Activated CD4-positive, alpha-beta memory T cell treated with anti-CD3 and anti-CD28 coated beads for 36 hours (primary cell): Measurements from ENCODE around the gene MCF2L. TPM values are rescaled to one million over a fixed set of nuclear protein-coding genes. Genes with fewer than 3 reads are reported as not detected.

Experiments used
- CTCF ChIA-PET: fragments of 350-600 bp; sonication (Branson Sonifier 250); formaldehyde crosslinking; loops from one replicate; lab custom pipeline; 2021; ENCODE audit warnings: antibody characterized with exemption, inconsistent platforms; lab: Charles Lee
- POLR2A ChIA-PET: fragments of 350-600 bp; sonication (Branson Sonifier 250); formaldehyde crosslinking; loops from one replicate; lab custom pipeline; 2021; ENCODE audit warnings: antibody characterized with exemption; lab: Charles Lee
- DNase-seq: peaks from one replicate; pipeline ENCODE4 v3.0.0-alpha.2; 2020
- H3K27ac Mint-ChIP-seq: one replicate; pipeline ENCODE4 v1.8.0; 2021; ENCODE audit warnings: mixed read lengths
- H3K27me3 Mint-ChIP-seq: one replicate; pipeline ENCODE4 v1.8.0; 2021; ENCODE audit warnings: mixed read lengths
- H3K36me3 Mint-ChIP-seq: one replicate; pipeline ENCODE4 v1.8.0; 2021; ENCODE audit warnings: mixed read lengths
- H3K4me1 Mint-ChIP-seq: one replicate; pipeline ENCODE4 v1.8.0; 2021; ENCODE audit warnings: low read depth, mixed read lengths
- H3K4me3 Mint-ChIP-seq: one replicate; pipeline ENCODE4 v1.8.0; 2021; ENCODE audit warnings: mild to moderate bottlenecking, mixed read lengths
- H3K9me3 Mint-ChIP-seq: one replicate; pipeline ENCODE4 v1.8.0; 2021; ENCODE audit warnings: mixed read lengths
- intact Hi-C: fragments of 100-400 bp; cut with micrococcal nuclease; formaldehyde crosslinking; loops from one replicate; pipeline ENCODE4 v1.15.1; 2023
- total RNA-seq, 2 experiments: library from RNA; stranded (reverse); gene quantifications; one replicate each; pipeline ENCODE4 v1.2.3, GENCODE V29; 2021

MCF2L gene
- total RNA-seq, 2 experiments from 2014 or later: 7.1 to 8.0 TPM

- CTCF ChIA-PET: no interaction called here
- peaks cover under 1% of the 10 kb centered on the region for H3K27me3 Mint-ChIP-seq
Observed at GRCh38 chr13:113010510-113010865, 41.5 kb downstream of the MCF2L start.

GRCh38 chr13:113013303-113013702 lies 44.3 kb downstream of the MCF2L start:
- POLR2A ChIA-PET: no interaction called here
- Mint-ChIP-seq H3K36me3 (peaks cover 2% of the 10 kb centered on the region), H3K9me3 (peaks cover 3% of the 10 kb centered on the region), H3K4me1 (no peaks in the 10 kb centered on the region), H3K27ac (no peak overlapping the region), H3K4me3 (no peak overlapping the region), H3K27me3 (no peaks in the 10 kb centered on the region)
- intact Hi-C loops: no loop called here
- CTCF ChIA-PET: no interaction called here
- DNase-seq: no peak

More at GRCh38 chr13:113010510-113010865, 41.5 kb downstream of the MCF2L start:
- H3K4me3 Mint-ChIP-seq: no peak overlapping the region
- no peak overlapping the region for H3K27ac Mint-ChIP-seq
- intact Hi-C loops: no loop called here
- DNase-seq: no peak
- peaks cover 2% of the 10 kb centered on the region for H3K4me1 Mint-ChIP-seq
- peaks cover 1% of the 10 kb centered on the region for H3K36me3 Mint-ChIP-seq
- peaks cover 4% of the 10 kb centered on the region for H3K9me3 Mint-ChIP-seq
- POLR2A ChIA-PET: no interaction called here

- Mint-ChIP-seq H3K4me3 (no peak overlapping the region), H3K4me1 (no peaks in the 10 kb centered on the region), H3K9me3 (peaks cover 3% of the 10 kb centered on the region), H3K27ac (no peak overlapping the region), H3K27me3 (no peaks in the 10 kb centered on the region), H3K36me3 (peaks cover 2% of the 10 kb centered on the region)
- intact Hi-C loops: no loop called here
- no peak for DNase-seq
- ChIA-PET CTCF (no interaction called here), POLR2A (no interaction called here)
Observed at GRCh38 chr13:113013878-113014751, 45.1 kb downstream of the MCF2L start.

- Mint-ChIP-seq H3K4me3 (no peak overlapping the region), H3K27me3 (no peaks in the 10 kb centered on the region), H3K27ac (no peak overlapping the region), H3K36me3 (peaks cover 2% of the 10 kb centered on the region), H3K4me1 (no peaks in the 10 kb centered on the region), H3K9me3 (peaks cover 3% of the 10 kb centered on the region)
- CTCF ChIA-PET: no interaction called here
- intact Hi-C loops: no loop called here
- no peak for DNase-seq
- POLR2A ChIA-PET: no interaction called here
Observed at GRCh38 chr13:113014752-113015745, 46.0 kb downstream of the MCF2L start.

- Mint-ChIP-seq H3K4me3 (no peak overlapping the region), H3K4me1 (no peaks in the 10 kb centered on the region), H3K27me3 (no peaks in the 10 kb centered on the region), H3K27ac (no peak overlapping the region), H3K9me3 (peaks cover 3% of the 10 kb centered on the region), H3K36me3 (peaks cover 2% of the 10 kb centered on the region)
- ChIA-PET CTCF (no interaction called here), POLR2A (no interaction called here)
- intact Hi-C loops: no loop called here
- no peak for DNase-seq
Observed at GRCh38 chr13:113015826-113016525, 47.0 kb downstream of the MCF2L start.

GRCh38 chr13:113016526-113017295 lies 47.7 kb downstream of the MCF2L start:
- Mint-ChIP-seq H3K27me3 (no peaks in the 10 kb centered on the region), H3K36me3 (peaks cover 2% of the 10 kb centered on the region), H3K4me1 (no peaks in the 10 kb centered on the region), H3K27ac (no peak overlapping the region), H3K4me3 (no peak overlapping the region), H3K9me3 (no peaks in the 10 kb centered on the region)
- DNase-seq: no peak
- ChIA-PET POLR2A (no interaction called here), CTCF (no interaction called here)
- intact Hi-C loops: no loop called here

- H3K27ac Mint-ChIP-seq: no peak overlapping the region
- CTCF ChIA-PET: interaction anchor here (2.0 kb wide), 1 partner anchor 11 kb away, joined by 8 read pairs; no protein-coding TSS in a partner anchor
Observed at GRCh38 chr13:113017506-113018215, 48.6 kb downstream of the MCF2L start.

GRCh38 chr13:113018676-113019465 lies 49.9 kb downstream of the MCF2L start:
- Mint-ChIP-seq H3K4me3 (no peak overlapping the region), H3K4me1 (no peaks in the 10 kb centered on the region), H3K36me3 (peaks cover 2% of the 10 kb centered on the region), H3K27ac (no peak overlapping the region), H3K9me3 (no peaks in the 10 kb centered on the region), H3K27me3 (no peaks in the 10 kb centered on the region)
- DNase-seq: no peak
- intact Hi-C loops: no loop called here
- CTCF ChIA-PET: interaction anchor here (2.0 kb wide), 1 partner anchor 10 kb away, joined by 8 read pairs; no protein-coding TSS in a partner anchor
- POLR2A ChIA-PET: no interaction called here

More at GRCh38 chr13:113017506-113018215, 48.6 kb downstream of the MCF2L start:
- Mint-ChIP-seq H3K36me3 (peaks cover 2% of the 10 kb centered on the region), H3K9me3 (no peaks in the 10 kb centered on the region), H3K4me3 (no peak overlapping the region), H3K27me3 (no peaks in the 10 kb centered on the region), H3K4me1 (no peaks in the 10 kb centered on the region)
- POLR2A ChIA-PET: no interaction called here
- intact Hi-C loops: no loop called here
- no peak for DNase-seq

GRCh38 chr13:113020323-113021080 lies 51.5 kb downstream of the MCF2L start:
- no peak for DNase-seq
- no peaks in the 10 kb centered on the region for H3K9me3 Mint-ChIP-seq
- ChIA-PET CTCF (interaction anchor here (1.9 kb wide), 1 partner anchor 9 kb away, joined by 10 read pairs; no protein-coding TSS in a partner anchor), POLR2A (no interaction called here)
- H3K27me3 Mint-ChIP-seq: no peaks in the 10 kb centered on the region
- intact Hi-C loops: no loop called here
- H3K4me1 Mint-ChIP-seq: no peaks in the 10 kb centered on the region
- no peak overlapping the region for H3K4me3 Mint-ChIP-seq
- no peak overlapping the region for H3K27ac Mint-ChIP-seq
- H3K36me3 Mint-ChIP-seq: peaks cover 2% of the 10 kb centered on the region

- Mint-ChIP-seq H3K27me3 (no peaks in the 10 kb centered on the region), H3K36me3 (peaks cover 2% of the 10 kb centered on the region), H3K9me3 (no peaks in the 10 kb centered on the region), H3K27ac (no peak overlapping the region), H3K4me1 (no peaks in the 10 kb centered on the region), H3K4me3 (no peak overlapping the region)
- ChIA-PET CTCF (interaction anchor here (1.1 to 1.9 kb wide), 2 partner anchors 8 to 78 kb away, joined by 4 to 10 read pairs; no protein-coding TSS in a partner anchor), POLR2A (no interaction called here)
- DNase-seq: no peak
- intact Hi-C loops: no loop called here
Observed at GRCh38 chr13:113021391-113021790, 52.4 kb downstream of the MCF2L start.
